ENCODE results near the gene SEC22A. TPM values are rescaled to one million over a fixed set of nuclear protein-coding genes. Genes with fewer than 3 reads are reported as not detected.

Gene SEC22A
- total RNA-seq, 3 donors from 2014 or later = 11.7 to 13.7 (median 11.8) TPM

- intact Hi-C loops (cut with DNase I, micrococcal nuclease) = no loop called here
- no peak for TF ChIP-seq CTCF (IDR thresholded peaks at IDR 0.05)
- H3K4me1 ChIP-seq (ENCODE audit: low read depth) = no peaks in the 10 kb centered on the region
Measured at GRCh38 chr3:123267821-123268220, 66.1 kb downstream of the SEC22A start.

GRCh38 chr3:123270818-123271217 lies 69.1 kb downstream of the SEC22A start:
- H3K4me3 ChIP-seq = no peak overlapping the region
- no peaks in the 10 kb centered on the region for H3K4me1 ChIP-seq (ENCODE audit: low read depth)
- DNase-seq = no peak
- TF ChIP-seq CTCF (IDR thresholded peaks at IDR 0.05) = no peak
- intact Hi-C loops (cut with DNase I, micrococcal nuclease) = no loop called here
- ATAC-seq = no peak
- no peaks in the 10 kb centered on the region for H3K9me3 ChIP-seq
- no peaks in the 10 kb centered on the region for H3K36me3 ChIP-seq (ENCODE audit: low read depth)

More at GRCh38 chr3:123267821-123268220, 66.1 kb downstream of the SEC22A start:
- ATAC-seq (no peak), DNase-seq (no peak)
- Histone ChIP-seq H3K9me3 (no peaks in the 10 kb centered on the region), H3K36me3 (ENCODE audit: low read depth) (no peaks in the 10 kb centered on the region), H3K4me3 (no peak overlapping the region)

GRCh38 chr3:123271466-123272159 lies 69.9 kb downstream of the SEC22A start:
- no peaks in the 10 kb centered on the region for H3K36me3 ChIP-seq (ENCODE audit: low read depth)
- no peak for TF ChIP-seq CTCF (IDR thresholded peaks at IDR 0.05)
- H3K4me3 ChIP-seq = no peak overlapping the region
- H3K9me3 ChIP-seq = no peaks in the 10 kb centered on the region
- DNase-seq (peak in 1 of 3 donors; percentile 16), ATAC-seq (no peak)
- intact Hi-C loops (cut with DNase I, micrococcal nuclease) = no loop called here
- H3K4me1 ChIP-seq (ENCODE audit: low read depth) = no peaks in the 10 kb centered on the region

GRCh38 chr3:123272547-123272946 lies 70.8 kb downstream of the SEC22A start:
- intact Hi-C loops (cut with DNase I, micrococcal nuclease) = no loop called here
- TF ChIP-seq CTCF (IDR thresholded peaks at IDR 0.05) = no peak
- no peak for DNase-seq
- Histone ChIP-seq H3K4me1 (ENCODE audit: low read depth) (no peaks in the 10 kb centered on the region), H3K36me3 (ENCODE audit: low read depth) (no peaks in the 10 kb centered on the region), H3K9me3 (no peaks in the 10 kb centered on the region), H3K4me3 (no peak overlapping the region)
- no peak for ATAC-seq

- intact Hi-C loops (cut with DNase I, micrococcal nuclease) = no loop called here
- no peak overlapping the region for H3K4me3 ChIP-seq
- no peak for DNase-seq
- no peaks in the 10 kb centered on the region for H3K4me1 ChIP-seq (ENCODE audit: low read depth)
- no peak for ATAC-seq
- no peaks in the 10 kb centered on the region for H3K9me3 ChIP-seq
- H3K36me3 ChIP-seq (ENCODE audit: low read depth) = no peaks in the 10 kb centered on the region
- no peak for TF ChIP-seq CTCF (IDR thresholded peaks at IDR 0.05)
Measured at GRCh38 chr3:123275691-123276090, 73.9 kb downstream of the SEC22A start.

Data from mucosa of descending colon (tissue), 3 donors.